HG03432 (cell line): ENCODE measurements around the gene CXADR.

Source experiments
- ATAC-seq: cut with Tn5 transposase; IDR thresholded peaks from one replicate; pipeline ENCODE4 v1.9.1; 2021; ENCODE audit warnings: mild to moderate bottlenecking, moderate library complexity; ENCODE audit not compliant: unreplicated experiment

The CXADR gene

GRCh38 chr21:17539323-17539722 lies 26.5 kb downstream of the CXADR start:
- ATAC-seq = no peak

DNA sequence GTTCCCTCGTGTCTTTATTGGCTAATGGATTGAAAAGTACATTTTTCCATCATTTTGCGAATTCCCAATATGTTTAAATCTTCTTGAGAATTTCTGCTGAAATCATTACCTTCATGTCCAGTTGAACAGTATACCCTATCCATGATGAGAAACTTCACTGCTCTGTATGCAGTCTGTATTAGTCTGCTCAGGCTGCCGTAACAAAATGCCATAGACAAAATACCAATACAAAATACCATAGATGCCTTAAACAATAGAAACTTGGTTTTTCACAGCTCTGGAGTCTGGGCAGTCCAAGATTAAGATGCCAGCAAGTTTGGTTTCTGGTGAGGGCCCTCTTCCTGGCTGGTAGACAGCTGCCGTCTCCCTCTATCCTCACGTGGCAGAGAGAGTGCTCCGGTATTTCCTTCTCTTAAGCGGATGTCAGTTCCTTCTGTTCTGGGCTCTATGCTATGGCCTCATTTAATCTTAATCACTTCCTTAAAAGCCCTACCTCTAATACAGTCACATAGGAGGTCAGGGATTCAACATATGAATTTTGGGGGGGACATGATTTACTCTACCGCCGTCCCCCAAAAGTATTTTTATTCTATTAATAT lies 27.0 kb downstream of the CXADR start:
- ATAC-seq = no peak

GRCh38 chr21:17540530-17540929 lies 27.7 kb downstream of the CXADR start:
- no peak for ATAC-seq

DNA sequence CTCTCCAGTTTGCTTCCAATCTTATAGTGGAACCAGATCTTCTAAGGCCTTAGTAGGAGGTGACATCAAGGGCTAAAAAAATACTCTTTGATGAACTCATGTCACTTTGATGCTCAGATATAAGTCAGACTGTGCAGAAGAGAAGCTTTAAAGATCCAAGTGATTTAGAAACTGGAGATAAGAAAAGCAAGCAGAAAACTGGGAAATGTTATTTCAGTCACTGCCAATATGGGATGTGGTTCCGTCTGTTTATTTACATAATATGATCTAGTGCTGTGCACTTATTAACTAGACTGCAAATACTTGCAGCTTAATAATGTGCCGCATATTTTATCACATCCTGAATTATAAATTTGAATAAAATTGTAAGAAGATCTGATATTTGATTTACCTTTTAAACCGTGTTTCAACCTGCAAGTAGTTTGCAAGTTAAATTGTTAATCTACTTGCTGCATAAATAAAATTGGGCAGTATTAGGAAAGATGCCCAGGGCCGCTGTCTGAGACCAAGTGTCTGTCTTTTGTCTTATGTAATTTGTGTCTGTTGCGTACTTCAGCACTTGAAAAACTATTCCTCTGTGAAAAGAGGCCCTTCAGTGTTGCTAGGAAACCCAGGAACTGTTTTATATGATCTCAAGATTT lies 29.6 kb downstream of the CXADR start:
- ATAC-seq = no peak

- no peak for ATAC-seq
Measured at GRCh38 chr21:17545007-17545406, 32.2 kb downstream of the CXADR start.

- ATAC-seq = no peak
Measured at GRCh38 chr21:17548262-17548661, 35.4 kb downstream of the CXADR start.

GRCh38 chr21:17550671-17551308 lies 37.9 kb downstream of the CXADR start:
- ATAC-seq = no peak

GRCh38 chr21:17552410-17552809 lies 39.6 kb downstream of the CXADR start:
- ATAC-seq = no peak

- ATAC-seq = no peak
Measured at GRCh38 chr21:17554120-17554519, 41.3 kb downstream of the CXADR start.

DNA sequence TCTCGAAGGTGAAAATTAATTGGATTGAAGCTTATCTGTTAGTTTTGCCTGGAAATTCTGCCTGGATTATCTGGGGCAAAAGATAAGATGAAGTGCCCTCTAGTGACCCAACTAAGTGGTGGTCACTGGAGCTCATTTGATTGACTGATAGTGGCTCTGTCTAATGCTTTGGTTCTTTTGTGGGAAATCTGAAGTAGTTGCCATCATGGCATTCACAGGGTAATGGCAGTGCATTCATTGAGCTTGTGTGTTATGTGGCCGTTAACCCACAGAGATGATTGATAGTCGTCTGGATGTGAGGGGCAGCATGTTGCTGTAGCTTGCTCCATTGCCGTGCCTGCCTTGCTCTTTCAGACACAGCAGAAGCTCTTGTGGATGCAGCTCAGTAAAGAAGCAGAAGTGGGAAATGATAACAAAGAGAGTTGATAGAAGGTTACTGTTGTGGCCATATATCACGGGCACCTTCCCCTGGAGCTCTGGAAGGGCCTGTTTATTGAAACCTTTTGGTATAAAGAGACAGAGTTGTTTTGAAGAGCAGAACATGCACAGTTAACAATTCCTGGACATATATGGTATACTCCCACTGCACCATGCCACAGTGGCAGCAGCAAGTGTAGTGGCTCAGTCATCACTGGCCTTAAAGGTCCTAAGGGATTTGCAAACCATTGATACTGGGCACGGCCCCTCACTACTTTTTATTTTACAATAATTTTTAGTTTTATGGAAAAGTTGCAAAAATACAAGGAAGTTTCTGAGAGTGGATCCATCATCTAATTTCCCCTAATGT lies 42.0 kb downstream of the CXADR start:
- ATAC-seq = no peak

DNA sequence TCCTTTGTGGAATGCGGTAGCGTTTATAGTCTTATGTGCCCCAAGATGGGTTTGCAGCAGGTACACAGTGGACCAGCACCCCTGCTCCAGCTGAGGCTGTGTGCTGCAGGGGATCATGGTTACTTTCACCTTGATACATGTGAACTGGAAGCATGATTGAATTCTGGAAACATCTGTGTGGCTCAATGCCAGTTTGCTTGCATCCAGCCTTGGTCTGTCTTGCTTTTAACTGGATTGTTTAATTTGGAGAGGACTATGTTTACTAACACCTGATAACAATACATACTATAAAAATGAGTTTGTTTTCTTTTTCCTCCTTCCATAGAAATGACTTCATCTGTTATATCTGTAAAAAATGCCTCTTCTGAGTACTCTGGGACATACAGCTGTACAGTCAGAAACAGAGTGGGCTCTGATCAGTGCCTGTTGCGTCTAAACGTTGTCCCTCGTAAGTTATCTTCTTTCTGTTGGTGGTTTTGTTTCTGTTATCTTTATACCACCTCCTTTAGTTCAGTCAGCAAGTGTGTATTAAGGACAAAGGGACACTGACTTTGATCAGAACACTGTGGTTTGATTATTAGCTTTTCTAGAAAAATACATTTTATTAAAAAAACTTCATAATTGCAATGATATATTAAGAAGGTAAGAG lies 47.7 kb downstream of the CXADR start:
- no peak for ATAC-seq

DNA sequence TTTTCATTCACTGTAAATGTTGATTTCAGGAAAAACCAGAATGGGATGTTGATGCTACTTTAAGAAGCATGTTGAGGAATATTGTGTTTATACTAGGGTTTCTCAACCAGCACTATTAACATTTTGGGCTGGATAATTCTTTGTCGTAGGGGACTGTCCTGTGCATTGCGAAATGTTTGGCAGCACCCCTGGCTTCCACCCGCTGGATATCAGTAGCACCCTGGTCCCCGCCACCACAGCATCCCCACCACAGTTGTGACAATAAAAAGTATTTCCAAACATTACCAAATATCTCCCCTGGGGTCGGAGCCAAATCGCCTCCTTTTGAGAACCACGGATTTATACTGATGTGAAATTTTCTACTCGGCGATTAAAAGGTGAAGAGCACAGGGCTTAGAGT lies 57.9 kb downstream of the CXADR start:
- no peak for ATAC-seq

GRCh38 chr21:17572431-17572830 lies 59.6 kb downstream of the CXADR start:
- no peak for ATAC-seq

DNA sequence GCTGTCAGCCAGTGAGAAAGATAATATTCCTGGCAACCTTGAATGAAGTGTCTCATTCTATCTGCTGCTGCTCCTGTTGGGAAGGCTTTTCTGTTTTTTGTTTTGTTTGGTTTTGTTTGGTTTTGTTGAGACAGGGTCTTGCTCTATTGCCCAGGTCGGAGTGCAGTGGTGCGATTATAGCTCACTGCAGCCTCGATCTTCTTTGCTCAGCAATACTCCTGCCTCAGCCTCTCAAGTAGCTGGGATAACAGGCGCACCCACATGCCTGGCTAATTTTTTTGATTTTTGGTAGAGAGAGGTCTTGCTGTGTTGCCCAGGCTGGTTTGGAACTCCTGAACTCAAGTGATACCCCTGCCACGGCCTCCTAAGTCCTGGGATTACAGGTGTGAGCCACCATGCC lies 62.2 kb downstream of the CXADR start:
- ATAC-seq = no peak

GRCh38 chr21:17576080-17576835 lies 63.4 kb downstream of the CXADR start:
- no peak for ATAC-seq

DNA sequence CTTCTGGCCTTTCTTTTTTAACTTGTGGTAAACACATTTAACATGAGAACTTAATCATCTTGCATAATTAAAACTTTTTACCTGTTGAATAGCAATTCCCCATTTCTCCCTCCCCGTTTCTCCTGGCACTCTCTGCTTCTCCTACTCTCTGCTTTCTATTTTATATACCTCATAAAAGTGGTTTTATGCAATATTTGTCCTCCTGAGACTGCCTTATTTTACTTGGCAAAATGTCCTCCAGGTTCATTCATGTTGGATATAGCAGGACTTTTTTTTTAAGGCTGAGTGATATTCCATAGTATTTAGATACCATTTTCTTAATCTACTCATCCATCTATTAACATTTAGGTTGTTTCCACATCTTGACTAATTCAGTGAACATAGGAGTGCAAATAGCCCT lies 64.9 kb downstream of the CXADR start:
- no peak for ATAC-seq

- ATAC-seq = no peak
Measured at GRCh38 chr21:17578162-17578561, 65.3 kb downstream of the CXADR start.

- no peak for ATAC-seq
Measured at GRCh38 chr21:17578876-17579275, 66.0 kb downstream of the CXADR start.

GRCh38 chr21:17580319-17580718 lies 67.5 kb downstream of the CXADR start:
- no peak for ATAC-seq

DNA sequence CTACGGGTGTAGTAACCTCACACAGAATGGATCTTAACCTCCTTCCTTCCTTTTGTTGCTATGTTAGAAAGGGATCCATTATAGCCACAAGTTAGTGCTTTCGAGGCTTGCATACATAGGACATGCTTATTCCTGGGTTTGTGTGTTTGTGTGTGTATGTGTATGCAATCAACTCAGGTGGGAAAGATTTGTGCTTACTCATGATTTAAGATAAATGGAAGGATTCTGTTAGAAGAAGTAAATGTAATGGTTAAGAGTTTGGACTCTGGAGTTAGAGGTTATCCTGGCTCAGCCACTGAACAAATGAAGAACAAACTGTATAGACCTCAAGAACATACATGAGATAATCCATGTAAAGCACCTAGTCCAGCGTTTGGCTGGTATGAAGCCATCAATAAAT lies 71.1 kb downstream of the CXADR start:
- no peak for ATAC-seq
